Body of pancreas (tissue), 4 donors: ENCODE results near the gene MIEF1. TPM values are rescaled to one million over a fixed set of nuclear protein-coding genes. Genes with fewer than 3 reads are reported as not detected.

Experiments
- ATAC-seq: fragments of 150-250 bp; one replicate; pipeline ENCODE4 v1.9.1; 2016
- DNase-seq, 4 donors: peaks; one replicate each; pipeline ENCODE4 v3.0.0-alpha.2; 2019
- H3K27ac ChIP-seq, 4 donors: fragments of 200-600 bp; sonication (generic); 1 replicate in 3 of 4; 2 replicates in 1 of 4; pipeline versions ENCODE4 v1.5.1 to v1.6.1; 2016 to 2019; ENCODE audit warnings: mild to moderate bottlenecking in 1 of 4, mixed read lengths in 1 of 4, moderate library complexity in 1 of 4
- H3K27me3 ChIP-seq, 2 donors: fragments of 200-600 bp; sonication (generic); one replicate each; pipeline ENCODE4 v1.6.0; 2016; ENCODE audit warnings: mild to moderate bottlenecking in 1 of 2
- H3K36me3 ChIP-seq, 2 donors: fragments of 200-600 bp; sonication (generic); replicated peaks in 1 of 2; 2 replicates each; pipeline ENCODE4 v1.5.1; 2016; ENCODE audit warnings: low read depth in 2 of 2; ENCODE audit not compliant: insufficient read depth in 1 of 2
- H3K4me1 ChIP-seq: fragments of 200-600 bp; sonication (generic); one replicate; pipeline ENCODE4 v1.6.0; 2016
- H3K4me3 ChIP-seq, 2 donors: fragments of 200-600 bp; sonication (generic); 1 replicate in 1 of 2; 2 replicates in 1 of 2; pipeline ENCODE4 v1.5.1; 2016 to 2019
- H3K9me3 ChIP-seq, 3 donors: fragments of 200-600 bp; sonication (generic); 1 replicate in 2 of 3; 2 replicates in 1 of 3; pipeline ENCODE4 v1.5.1; 2016
- POLR2A ChIP-seq, 3 donors: fragments of 450-650 bp; IDR thresholded peaks; one replicate each; pipeline ENCODE4 v1.6.1; 2016; ENCODE audit warnings: antibody characterized with exemption in 3 of 3, mild to moderate bottlenecking in 2 of 3
- WGBS, 2 donors: methylation state at CpG; one replicate each; pipeline ENCODE4 v1.1.5; 2017; 5-methylcytosine and 5-hydroxymethylcytosine counted together
- intact Hi-C: fragments of 100-400 bp; cut with DNase I; formaldehyde crosslinking; loops from one replicate; pipeline ENCODE4 v1.15.1; 2023
- total RNA-seq, 2 donors: library from RNA; depleted of rRNA; stranded (reverse); fragments of >200 nt; gene quantifications; one replicate each; pipeline ENCODE4 v1.1.0, GENCODE V29; 2016
- TF ChIP-seq, protein P1 (sequence below), 7 experiments: fragments of 450-650 bp in 4 of 7; fragments of 200-600 bp in 3 of 7; sonication (generic) in 3 of 7; IDR thresholded peaks; one replicate each; pipeline ENCODE4 v1.5.1; 2016 to 2019; ENCODE audit warnings: antibody characterized with exemption in 7 of 7

The MIEF1 gene
- total RNA-seq, 2 donors from 2014 or later = 9.1 to 14.8 TPM

DNA sequence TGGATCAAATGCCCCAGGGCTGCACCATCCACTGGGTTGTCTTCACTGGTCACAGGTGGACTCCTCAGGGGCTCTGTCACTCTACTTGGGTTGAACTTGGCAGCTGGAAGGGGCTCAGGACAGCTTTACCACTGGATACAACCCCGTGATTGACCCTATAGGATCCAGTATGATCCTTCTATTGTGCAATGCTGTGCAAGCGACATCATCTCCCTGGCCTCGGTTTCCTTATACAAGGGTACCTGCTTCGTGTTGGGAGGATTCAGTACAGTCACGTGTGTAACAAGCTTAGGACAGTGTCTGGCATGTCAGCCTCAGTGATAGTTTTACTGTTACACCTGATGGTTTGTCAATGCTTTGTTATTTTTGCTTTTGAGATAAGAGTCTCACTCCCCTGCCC is 20.5 kb upstream of the MIEF1 start:
- no peak for DNase-seq
- H3K9me3 ChIP-seq = no peaks in the 10 kb centered on the region
- TF ChIP-seq, protein P1, sequence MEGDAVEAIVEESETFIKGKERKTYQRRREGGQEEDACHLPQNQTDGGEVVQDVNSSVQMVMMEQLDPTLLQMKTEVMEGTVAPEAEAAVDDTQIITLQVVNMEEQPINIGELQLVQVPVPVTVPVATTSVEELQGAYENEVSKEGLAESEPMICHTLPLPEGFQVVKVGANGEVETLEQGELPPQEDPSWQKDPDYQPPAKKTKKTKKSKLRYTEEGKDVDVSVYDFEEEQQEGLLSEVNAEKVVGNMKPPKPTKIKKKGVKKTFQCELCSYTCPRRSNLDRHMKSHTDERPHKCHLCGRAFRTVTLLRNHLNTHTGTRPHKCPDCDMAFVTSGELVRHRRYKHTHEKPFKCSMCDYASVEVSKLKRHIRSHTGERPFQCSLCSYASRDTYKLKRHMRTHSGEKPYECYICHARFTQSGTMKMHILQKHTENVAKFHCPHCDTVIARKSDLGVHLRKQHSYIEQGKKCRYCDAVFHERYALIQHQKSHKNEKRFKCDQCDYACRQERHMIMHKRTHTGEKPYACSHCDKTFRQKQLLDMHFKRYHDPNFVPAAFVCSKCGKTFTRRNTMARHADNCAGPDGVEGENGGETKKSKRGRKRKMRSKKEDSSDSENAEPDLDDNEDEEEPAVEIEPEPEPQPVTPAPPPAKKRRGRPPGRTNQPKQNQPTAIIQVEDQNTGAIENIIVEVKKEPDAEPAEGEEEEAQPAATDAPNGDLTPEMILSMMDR (IDR thresholded peaks at IDR 0.05) = no peak
- no peak for TF ChIP-seq POLR2A (IDR thresholded peaks at IDR 0.05)
- no peaks in the 10 kb centered on the region for H3K4me1 ChIP-seq
- no peaks in the 10 kb centered on the region for H3K27me3 ChIP-seq
- no peak overlapping the region for H3K27ac ChIP-seq
- 91 to 95% methylated on average over 4 to 5 of the region's 5 CpGs for WGBS, 2 donors
- intact Hi-C loops = no loop called here
- H3K36me3 ChIP-seq = no peaks in the 10 kb centered on the region
- ATAC-seq = no peak
- H3K4me3 ChIP-seq = no peak overlapping the region

GRCh38 chr22:39482768-39483167 is 19.3 kb upstream of the MIEF1 start:
- DNase-seq (no peak), ATAC-seq (no peak)
- Histone ChIP-seq H3K27ac (no peak overlapping the region), H3K4me1 (no peaks in the 10 kb centered on the region), H3K4me3 (no peak overlapping the region), H3K36me3 (no peaks in the 10 kb centered on the region), H3K27me3 (no peaks in the 10 kb centered on the region), H3K9me3 (no peaks in the 10 kb centered on the region)
- 67 to 68% methylated on average over 3 of the region's 3 CpGs for WGBS, 2 donors
- intact Hi-C loops = no loop called here
- TF ChIP-seq, protein P1 (IDR thresholded peaks at IDR 0.05) = no peak
- TF ChIP-seq POLR2A (IDR thresholded peaks at IDR 0.05) = no peak

GRCh38 chr22:39486951-39487825 is 14.9 kb upstream of the MIEF1 start:
- no peak overlapping the region for H3K4me3 ChIP-seq
- no peaks in the 10 kb centered on the region for H3K4me1 ChIP-seq
- no peaks in the 10 kb centered on the region for H3K27me3 ChIP-seq
- no peak for ATAC-seq
- intact Hi-C loops = no loop called here
- DNase-seq = no peak
- no peak overlapping the region for H3K27ac ChIP-seq
- H3K36me3 ChIP-seq = no peaks in the 10 kb centered on the region
- TF ChIP-seq, protein P1 (IDR thresholded peaks at IDR 0.05) = no peak
- no peak for TF ChIP-seq POLR2A (IDR thresholded peaks at IDR 0.05)
- no peaks in the 10 kb centered on the region for H3K9me3 ChIP-seq
- WGBS, 2 donors = 77 to 78% methylated on average over 26 to 39 of the region's 45 CpGs

GRCh38 chr22:39487826-39488520 is 14.1 kb upstream of the MIEF1 start:
- Histone ChIP-seq H3K36me3 (no peaks in the 10 kb centered on the region), H3K27ac (no peak overlapping the region), H3K27me3 (no peaks in the 10 kb centered on the region), H3K4me3 (no peak overlapping the region), H3K4me1 (no peaks in the 10 kb centered on the region), H3K9me3 (no peaks in the 10 kb centered on the region)
- WGBS, 2 donors = 90 to 93% methylated on average over 8 to 65 of the region's 70 CpGs
- intact Hi-C loops = no loop called here
- DNase-seq = no peak
- no peak for ATAC-seq
- TF ChIP-seq, protein P1 (IDR thresholded peaks at IDR 0.05) = no peak
- no peak for TF ChIP-seq POLR2A (IDR thresholded peaks at IDR 0.05)
